ENCODE data around the gene RASSF4. TPM values are rescaled to one million over a fixed set of nuclear protein-coding genes. Genes with fewer than 3 reads are reported as not detected.

The RASSF4 gene
- polyA plus RNA-seq, 4 donors, result 16.1 to 136 (median 51.8) TPM

- peak overlapping the region; percentile 25 to 83 (median 62) for H3K27ac ChIP-seq (ENCODE audit: low read depth in 1 of 3, low read length in 2 of 3)
- peaks cover 0 to 37% (median 1%) of the 10 kb centered on the region in 3 donors for H3K36me3 ChIP-seq (ENCODE audit: control insufficient read depth in 3 of 3, insufficient read depth in 2 of 3, low read depth in 1 of 3, low read length in 3 of 3)
- H3K4me3 ChIP-seq (ENCODE audit: low read depth in 1 of 3, low read length in 3 of 3), result peak overlapping the region; percentile 14 to 44 (median 30)
- FAIRE-seq (no peak), DNase-seq (no peak)
- H3K4me1 ChIP-seq (ENCODE audit: control insufficient read depth in 3 of 3, insufficient read depth in 2 of 3, low read depth in 1 of 3, low read length in 2 of 3), result peaks cover 0 to 77% (median 15%) of the 10 kb centered on the region in 3 donors
- no peaks in the 10 kb centered on the region for H3K9me3 ChIP-seq (ENCODE audit: control insufficient read depth in 2 of 2, insufficient read depth in 1 of 2, low read depth in 1 of 2, low read length in 1 of 2)
- WGBS, 3 donors, result 9 to 23% (median 19%) methylated on average over 4 of the region's 4 CpGs
- no peaks in the 10 kb centered on the region for H3K27me3 ChIP-seq (ENCODE audit: control insufficient read depth in 3 of 3, insufficient read depth in 3 of 3, low read length in 3 of 3)
Observed at GRCh38 chr10:44978213-44978569, 18.6 kb downstream of the RASSF4 start.

GRCh38 chr10:44978570-44979280 is 19.1 kb downstream of the RASSF4 start, which contains the start of gene DEPP1:
TSS of gene DEPP1 (minus strand) at chr10:44978809. CDS start at chr10:44978030, 779 bp downstream.
- H3K27me3 ChIP-seq (ENCODE audit: control insufficient read depth in 3 of 3, insufficient read depth in 3 of 3, low read length in 3 of 3), result no peaks in the 10 kb centered on the region
- H3K4me1 ChIP-seq (ENCODE audit: control insufficient read depth in 3 of 3, insufficient read depth in 2 of 3, low read depth in 1 of 3, low read length in 2 of 3), result peaks cover 0 to 72% (median 11%) of the 10 kb centered on the region in 3 donors
- H3K36me3 ChIP-seq (ENCODE audit: control insufficient read depth in 3 of 3, insufficient read depth in 2 of 3, low read depth in 1 of 3, low read length in 3 of 3), result peaks cover 0 to 38% (median 3%) of the 10 kb centered on the region in 3 donors
- peak; percentile 87 to 97 for DNase-seq
- H3K27ac ChIP-seq (ENCODE audit: low read depth in 1 of 3, low read length in 2 of 3), result peak within 1 kb of the TSS; percentile 25 to 83 (median 62)
- H3K4me3 ChIP-seq (ENCODE audit: low read depth in 1 of 3, low read length in 3 of 3), result peak within 1 kb of the TSS; percentile 14 to 44 (median 30)
- no peak for FAIRE-seq
- 7 to 20% (median 19%) methylated on average over 12 of the region's 12 CpGs for WGBS, 3 donors
- H3K9me3 ChIP-seq (ENCODE audit: control insufficient read depth in 2 of 2, insufficient read depth in 1 of 2, low read depth in 1 of 2, low read length in 1 of 2), result no peaks in the 10 kb centered on the region

GRCh38 chr10:44979281-44980191 is 19.9 kb downstream of the RASSF4 start:
- peaks cover 0 to 64% (median 5%) of the 10 kb centered on the region in 3 donors for H3K4me1 ChIP-seq (ENCODE audit: control insufficient read depth in 3 of 3, insufficient read depth in 2 of 3, low read depth in 1 of 3, low read length in 2 of 3)
- DNase-seq (no peak), FAIRE-seq (no peak)
- H3K27ac ChIP-seq (ENCODE audit: low read depth in 1 of 3, low read length in 2 of 3), result peak overlapping the region in 2 of 3 donors; percentile 62 to 83
- H3K9me3 ChIP-seq (ENCODE audit: control insufficient read depth in 2 of 2, insufficient read depth in 1 of 2, low read depth in 1 of 2, low read length in 1 of 2), result no peaks in the 10 kb centered on the region
- H3K4me3 ChIP-seq (ENCODE audit: low read depth in 1 of 3, low read length in 3 of 3), result no peak overlapping the region
- WGBS, 3 donors, result 70 to 84% (median 73%) methylated on average over 12 to 13 of the region's 13 CpGs
- peaks cover 0 to 46% (median 8%) of the 10 kb centered on the region in 3 donors for H3K36me3 ChIP-seq (ENCODE audit: control insufficient read depth in 3 of 3, insufficient read depth in 2 of 3, low read depth in 1 of 3, low read length in 3 of 3)
- no peaks in the 10 kb centered on the region for H3K27me3 ChIP-seq (ENCODE audit: control insufficient read depth in 3 of 3, insufficient read depth in 3 of 3, low read length in 3 of 3)

GRCh38 chr10:44980309-44981171 is 20.9 kb downstream of the RASSF4 start:
- Histone ChIP-seq H3K4me3 (ENCODE audit: low read depth in 1 of 3, low read length in 3 of 3) (no peak overlapping the region), H3K36me3 (ENCODE audit: control insufficient read depth in 3 of 3, insufficient read depth in 2 of 3, low read depth in 1 of 3, low read length in 3 of 3) (peaks cover 0 to 57% (median 14%) of the 10 kb centered on the region in 3 donors), H3K27ac (ENCODE audit: low read depth in 1 of 3, low read length in 2 of 3) (peak overlapping the region in 2 of 3 donors; percentile 44 to 67), H3K9me3 (ENCODE audit: control insufficient read depth in 2 of 2, insufficient read depth in 1 of 2, low read depth in 1 of 2, low read length in 1 of 2) (no peaks in the 10 kb centered on the region), H3K4me1 (ENCODE audit: control insufficient read depth in 3 of 3, insufficient read depth in 2 of 3, low read depth in 1 of 3, low read length in 2 of 3) (peaks cover 0 to 60% (median 3%) of the 10 kb centered on the region in 3 donors), H3K27me3 (ENCODE audit: control insufficient read depth in 3 of 3, insufficient read depth in 3 of 3, low read length in 3 of 3) (no peaks in the 10 kb centered on the region)
- peak in 1 of 2 donors; percentile 45 for DNase-seq
- 74 to 77% (median 75%) methylated on average over 14 of the region's 14 CpGs for WGBS, 3 donors
- no peak for FAIRE-seq

GRCh38 chr10:44981172-44982113 is 21.8 kb downstream of the RASSF4 start:
- H3K4me1 ChIP-seq (ENCODE audit: control insufficient read depth in 3 of 3, insufficient read depth in 2 of 3, low read depth in 1 of 3, low read length in 2 of 3), result peaks cover 0 to 51% (median 0%) of the 10 kb centered on the region in 3 donors
- no peaks in the 10 kb centered on the region for H3K9me3 ChIP-seq (ENCODE audit: control insufficient read depth in 2 of 2, insufficient read depth in 1 of 2, low read depth in 1 of 2, low read length in 1 of 2)
- FAIRE-seq (no peak), DNase-seq (peak in 1 of 2 donors; percentile 35)
- WGBS, 3 donors, result 66 to 77% (median 77%) methylated on average over 11 of the region's 11 CpGs
- H3K4me3 ChIP-seq (ENCODE audit: low read depth in 1 of 3, low read length in 3 of 3), result no peak overlapping the region
- H3K27ac ChIP-seq (ENCODE audit: low read depth in 1 of 3, low read length in 2 of 3), result peak overlapping the region in 2 of 3 donors; percentile 44 to 84
- no peaks in the 10 kb centered on the region for H3K27me3 ChIP-seq (ENCODE audit: control insufficient read depth in 3 of 3, insufficient read depth in 3 of 3, low read length in 3 of 3)
- H3K36me3 ChIP-seq (ENCODE audit: control insufficient read depth in 3 of 3, insufficient read depth in 2 of 3, low read depth in 1 of 3, low read length in 3 of 3), result peaks cover 0 to 55% (median 14%) of the 10 kb centered on the region in 3 donors

- Histone ChIP-seq H3K27ac (ENCODE audit: low read depth in 1 of 3, low read length in 2 of 3) (peak overlapping the region in 1 of 3 donors; percentile 84), H3K36me3 (ENCODE audit: control insufficient read depth in 3 of 3, insufficient read depth in 2 of 3, low read depth in 1 of 3, low read length in 3 of 3) (peaks cover 0 to 48% (median 14%) of the 10 kb centered on the region in 3 donors), H3K4me3 (ENCODE audit: low read depth in 1 of 3, low read length in 3 of 3) (no peak overlapping the region), H3K4me1 (ENCODE audit: control insufficient read depth in 3 of 3, insufficient read depth in 2 of 3, low read depth in 1 of 3, low read length in 2 of 3) (peaks cover 0 to 45% (median 0%) of the 10 kb centered on the region in 3 donors), H3K27me3 (ENCODE audit: control insufficient read depth in 3 of 3, insufficient read depth in 3 of 3, low read length in 3 of 3) (no peaks in the 10 kb centered on the region), H3K9me3 (ENCODE audit: control insufficient read depth in 2 of 2, insufficient read depth in 1 of 2, low read depth in 1 of 2, low read length in 1 of 2) (no peaks in the 10 kb centered on the region)
- FAIRE-seq (no peak), DNase-seq (no peak)
- 80 to 94% (median 92%) methylated on average over 9 of the region's 9 CpGs for WGBS, 3 donors
Observed at GRCh38 chr10:44982114-44982460, 22.5 kb downstream of the RASSF4 start.

- DNase-seq (no peak), FAIRE-seq (no peak)
- WGBS, 3 donors, result 87 to 92% (median 89%) methylated on average over 9 of the region's 9 CpGs
- Histone ChIP-seq H3K4me3 (ENCODE audit: low read depth in 1 of 3, low read length in 3 of 3) (no peak overlapping the region), H3K9me3 (ENCODE audit: control insufficient read depth in 2 of 2, insufficient read depth in 1 of 2, low read depth in 1 of 2, low read length in 1 of 2) (no peaks in the 10 kb centered on the region), H3K36me3 (ENCODE audit: control insufficient read depth in 3 of 3, insufficient read depth in 2 of 3, low read depth in 1 of 3, low read length in 3 of 3) (peaks cover 0 to 45% (median 14%) of the 10 kb centered on the region in 3 donors), H3K4me1 (ENCODE audit: control insufficient read depth in 3 of 3, insufficient read depth in 2 of 3, low read depth in 1 of 3, low read length in 2 of 3) (peaks cover 0 to 41% (median 0%) of the 10 kb centered on the region in 3 donors), H3K27ac (ENCODE audit: low read depth in 1 of 3, low read length in 2 of 3) (peak overlapping the region in 1 of 3 donors; percentile 34), H3K27me3 (ENCODE audit: control insufficient read depth in 3 of 3, insufficient read depth in 3 of 3, low read length in 3 of 3) (no peaks in the 10 kb centered on the region)
Observed at GRCh38 chr10:44982496-44982895, 22.9 kb downstream of the RASSF4 start.

All from small intestine (tissue), 7 donors.